HG03457 (cell line): Measurements from ENCODE around the gene MAP6D1.
"Not testable (repeated sequence)": the region's sequence is repeated elsewhere in the genome, so short reads cannot be mapped to it uniquely, and the experiment has no call there.

ENCODE experiments used
- ATAC-seq: cut with Tn5 transposase; IDR thresholded peaks from one replicate; pipeline ENCODE4 v1.9.1; 2021; ENCODE audit warnings: moderate number of reproducible peaks; ENCODE audit not compliant: unreplicated experiment

The MAP6D1 gene

GRCh38 chr3:183801601-183802000 lies 23.8 kb downstream of the MAP6D1 start:
- ATAC-seq, result no peak

DNA sequence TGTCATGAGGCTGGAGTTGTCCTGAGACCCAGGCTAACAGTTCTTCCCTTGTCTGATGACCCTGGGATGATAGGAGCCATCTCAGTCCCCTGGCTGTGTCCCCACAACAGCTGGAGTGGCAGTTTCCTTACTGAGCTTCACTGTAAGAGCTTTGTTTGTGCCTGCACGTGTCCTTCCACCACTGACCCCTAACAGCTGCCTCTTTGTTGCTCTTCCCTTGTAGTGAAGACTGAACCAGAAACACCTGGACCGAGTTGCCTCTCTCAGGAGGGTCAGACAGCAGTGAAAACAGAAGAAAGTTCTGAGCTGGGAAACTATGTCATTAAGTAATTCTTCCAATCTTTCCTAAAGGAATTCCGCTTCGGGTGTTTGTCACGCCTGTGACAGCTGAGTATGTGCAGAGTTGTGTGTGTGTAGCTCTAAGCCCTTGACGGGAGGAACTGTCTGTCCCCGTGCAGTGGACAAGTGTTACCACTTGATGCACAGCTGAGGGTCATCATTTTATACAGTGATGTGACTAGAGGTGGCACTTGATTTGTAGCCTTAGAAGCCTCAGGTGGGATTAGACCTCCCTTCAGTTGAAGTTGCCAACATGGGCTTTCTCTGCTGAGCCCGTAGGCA lies 25.0 kb downstream of the MAP6D1 start:
- no peak for ATAC-seq

GRCh38 chr3:183799461-183799860 lies 25.9 kb downstream of the MAP6D1 start:
- no peak for ATAC-seq

- no peak for ATAC-seq
These were observed 27.4 kb downstream of the MAP6D1 start for GRCh38 chr3:183797996-183798395.

DNA sequence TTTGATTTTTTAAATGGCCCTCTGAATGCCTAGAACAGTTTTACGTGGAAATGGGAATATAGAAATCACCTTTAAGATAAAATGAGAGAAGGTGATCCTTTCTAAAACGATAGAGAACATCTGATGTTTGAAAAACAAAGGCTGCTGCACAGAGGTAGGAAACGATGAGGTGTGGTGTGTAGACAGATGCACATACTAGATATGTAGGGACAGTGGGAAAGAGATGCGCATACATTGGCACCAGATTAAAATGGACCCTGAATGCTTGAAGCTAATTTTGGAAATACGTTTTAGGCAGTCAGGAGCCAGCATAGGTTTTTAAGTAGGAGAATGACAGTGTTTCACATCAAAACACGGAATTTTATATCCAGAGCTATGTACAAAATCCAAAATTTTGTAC lies 29.0 kb downstream of the MAP6D1 start:
- no peak for ATAC-seq

DNA sequence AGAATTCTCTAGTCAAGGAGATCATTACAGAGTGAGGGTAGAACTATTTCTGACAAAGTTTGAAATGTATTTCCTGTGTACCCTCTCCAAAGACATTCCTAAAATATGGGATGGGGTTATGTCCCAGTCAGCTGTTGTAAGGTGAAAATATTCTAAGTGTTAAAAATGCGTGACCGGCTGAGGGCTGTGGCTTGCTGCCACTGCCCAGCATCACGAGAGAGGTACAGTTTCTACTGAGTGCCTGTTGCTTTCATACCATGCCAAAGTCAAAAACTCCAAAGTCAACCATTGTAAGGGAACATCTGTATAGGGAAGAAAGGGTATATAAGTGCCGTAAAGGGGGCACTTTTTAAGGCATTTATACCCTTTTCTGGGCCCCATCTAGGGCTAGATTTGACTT lies 30.9 kb downstream of the MAP6D1 start:
- ATAC-seq, result no peak

DNA sequence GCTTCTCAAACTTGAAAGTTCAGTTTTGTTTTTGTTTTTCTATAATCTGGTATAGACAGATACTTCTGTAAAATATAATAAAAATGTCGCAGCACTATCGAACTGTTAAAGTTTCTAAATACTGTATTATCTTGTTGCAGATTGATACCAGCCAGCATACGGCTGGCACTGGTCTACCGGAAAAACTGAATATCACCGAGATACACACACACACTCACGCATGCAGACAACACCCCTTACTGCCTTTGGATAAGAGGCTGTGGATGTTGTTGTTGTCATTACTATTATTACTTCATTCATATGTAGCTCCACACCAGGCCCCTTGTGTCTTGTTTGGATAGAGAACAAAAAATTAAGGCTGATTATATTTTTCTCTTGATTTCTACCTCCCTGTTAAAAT lies 32.4 kb downstream of the MAP6D1 start:
- ATAC-seq, result no peak

- ATAC-seq, result no peak
These were observed 34.7 kb downstream of the MAP6D1 start for GRCh38 chr3:183790700-183791099.

GRCh38 chr3:183789826-183790225 lies 35.6 kb downstream of the MAP6D1 start:
- ATAC-seq, result no peak

- not testable (repeated sequence) for ATAC-seq
These were observed 40.9 kb downstream of the MAP6D1 start for GRCh38 chr3:183784503-183784902.

DNA sequence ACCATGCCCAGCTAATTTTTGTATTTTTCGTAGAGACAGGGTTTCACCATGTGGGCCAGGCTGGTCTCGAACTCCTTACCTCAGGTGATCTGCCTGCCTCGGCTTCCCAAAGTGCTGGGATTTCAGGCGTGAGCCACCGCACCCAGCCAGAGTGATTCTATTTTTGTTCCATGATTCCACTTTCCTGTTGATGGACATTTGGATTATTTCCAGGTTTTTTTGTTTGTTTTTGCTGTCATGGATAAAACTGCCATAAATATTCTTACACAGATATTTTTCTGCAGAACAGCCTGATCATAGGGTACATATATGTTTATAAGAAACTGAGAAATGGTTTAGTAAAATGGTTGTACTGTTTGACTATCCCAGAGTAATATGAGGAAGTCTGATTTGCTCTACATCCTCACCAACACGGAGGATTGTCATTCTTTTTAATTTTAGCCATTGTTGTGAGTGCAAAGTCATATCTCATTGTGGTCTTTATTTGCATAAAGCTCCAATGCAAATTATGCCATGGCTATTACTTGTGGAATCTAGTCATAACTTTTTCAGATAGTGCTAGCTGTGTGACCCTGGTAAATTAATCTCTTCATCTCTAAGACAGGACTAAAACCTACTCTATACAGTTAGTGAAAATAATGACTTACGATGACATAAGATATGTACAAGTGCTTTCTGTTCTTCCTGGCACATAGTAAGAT lies 42.7 kb downstream of the MAP6D1 start:
- ATAC-seq, result no peak

DNA sequence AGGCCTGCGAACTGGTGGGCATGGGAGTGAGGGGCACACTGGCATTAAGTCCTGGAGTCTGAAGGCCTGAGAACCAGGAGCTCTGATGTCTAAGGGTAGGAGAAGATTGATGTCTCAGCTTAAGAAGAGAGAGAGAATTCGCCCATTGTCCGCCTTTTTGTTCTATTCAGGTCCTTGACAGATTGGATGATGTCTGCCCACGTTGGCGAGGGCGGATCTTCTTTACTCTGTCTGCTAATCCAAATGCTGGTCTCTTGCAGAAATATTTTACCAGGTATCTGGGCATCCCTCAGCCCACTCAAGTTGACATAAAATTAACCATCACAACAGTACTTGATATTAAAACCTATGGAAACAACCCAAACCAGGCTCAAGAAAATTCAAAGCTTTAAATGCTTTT lies 44.1 kb downstream of the MAP6D1 start:
- ATAC-seq, result no peak

- no peak for ATAC-seq
These were observed 45.4 kb downstream of the MAP6D1 start for GRCh38 chr3:183779896-183780465.

- ATAC-seq, result no peak
These were observed 48.3 kb downstream of the MAP6D1 start for GRCh38 chr3:183777016-183777618.

DNA sequence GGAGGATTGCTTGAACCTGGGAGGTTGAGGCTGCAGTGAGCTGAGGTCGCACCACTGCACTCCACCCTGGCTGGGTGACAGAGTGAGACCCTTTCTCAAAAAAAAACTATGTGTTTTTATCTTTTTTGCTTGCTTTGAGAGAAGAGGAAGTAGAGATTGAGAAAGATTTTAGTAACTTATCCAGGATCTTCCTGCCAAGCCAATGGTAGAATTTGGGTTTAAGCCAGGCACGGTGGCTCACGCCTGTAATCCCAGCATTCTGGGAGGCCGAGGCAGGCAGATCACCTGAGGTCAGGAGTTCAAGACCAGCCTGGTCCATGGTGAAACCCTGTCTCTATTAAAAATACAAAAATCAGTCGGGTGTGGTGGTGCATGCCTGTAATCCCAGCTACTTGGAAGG lies 48.9 kb downstream of the MAP6D1 start:
- not testable (repeated sequence) for ATAC-seq

- ATAC-seq, result no peak
These were observed 49.6 kb downstream of the MAP6D1 start for GRCh38 chr3:183775781-183776180.

- ATAC-seq, result no peak
These were observed 50.7 kb downstream of the MAP6D1 start for GRCh38 chr3:183774631-183775030.

- no peak for ATAC-seq
These were observed 55.9 kb downstream of the MAP6D1 start for GRCh38 chr3:183769453-183769852.

GRCh38 chr3:183768114-183768513 lies 57.3 kb downstream of the MAP6D1 start:
- no peak for ATAC-seq

DNA sequence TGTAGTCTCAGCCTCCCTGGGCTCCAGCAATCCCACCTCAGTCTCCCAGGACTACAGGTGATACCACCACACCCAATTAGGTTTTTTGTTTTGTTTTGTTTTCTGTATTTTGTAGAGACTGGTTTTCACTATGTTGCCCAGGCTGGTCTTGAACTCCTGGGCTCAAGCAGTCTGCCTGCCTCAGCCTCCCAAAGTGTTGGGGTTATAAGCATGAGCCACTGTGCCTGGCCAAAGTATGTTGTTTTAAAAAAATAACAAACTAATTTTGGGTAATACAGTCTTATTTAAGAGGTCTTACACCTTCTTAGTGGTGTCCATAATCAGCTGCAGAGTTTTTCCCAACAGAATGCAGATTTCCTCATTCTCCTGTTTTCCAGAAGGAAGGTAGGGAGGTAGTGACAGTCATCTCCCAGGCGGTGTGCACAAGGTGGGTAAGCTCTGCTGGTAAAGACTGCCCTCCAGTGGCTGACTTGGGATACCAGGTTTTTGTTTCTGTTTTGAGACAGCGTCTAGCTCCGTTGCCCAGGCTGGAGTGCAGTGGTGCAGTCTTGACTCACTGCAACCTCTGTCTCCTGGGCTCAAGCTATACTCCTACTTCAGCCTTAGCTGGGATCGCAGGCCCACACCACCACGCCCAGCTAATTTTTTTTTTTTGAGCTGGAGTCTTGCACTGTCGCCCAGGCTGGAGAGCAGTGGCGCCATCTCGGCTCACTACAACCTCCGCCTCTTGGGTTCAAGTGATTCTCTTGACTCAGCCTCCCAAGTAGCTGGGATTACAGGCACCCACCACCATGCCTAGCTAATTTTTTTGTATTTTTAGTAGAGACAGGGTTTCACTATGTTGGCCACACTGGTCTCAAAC lies 58.4 kb downstream of the MAP6D1 start:
- ATAC-seq, result no peak

DNA sequence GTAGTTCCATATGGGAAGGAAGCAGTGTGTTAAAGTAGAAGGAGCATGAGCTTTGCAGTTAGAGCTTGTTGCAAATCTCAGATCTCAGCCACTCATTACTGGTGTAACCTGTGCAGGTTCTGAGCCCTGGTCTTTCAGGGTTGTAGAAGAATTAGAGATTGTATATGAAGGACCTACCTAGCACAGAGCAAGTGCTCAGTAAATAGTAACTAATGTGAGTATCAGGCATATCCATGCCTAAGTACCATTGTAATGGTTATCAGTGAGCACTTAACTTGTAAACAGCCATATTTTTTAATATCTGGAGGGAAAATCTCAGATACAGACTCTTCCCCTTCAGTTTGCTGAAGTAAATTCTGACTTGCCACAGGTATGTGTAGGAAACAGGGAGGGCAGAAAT lies 59.3 kb downstream of the MAP6D1 start:
- no peak for ATAC-seq
